Thymus (tissue), 11 donors: ENCODE measurements around the gene VDR. TPM values are rescaled to one million over a fixed set of nuclear protein-coding genes. Genes with fewer than 3 reads are reported as not detected.

Experiments
- DNase-seq, 9 donors: peaks; one replicate each; pipeline ENCODE4 v3.0.0-alpha.2; 2013; ENCODE audit warnings: low spot score in 9 of 9, low read depth in 6 of 9, missing footprints in 1 of 9
- H3K27ac ChIP-seq, 2 donors: one replicate each; pipeline ENCODE4 v1.5.1; 2013; ENCODE audit warnings: control low read depth in 1 of 2, low read depth in 1 of 2, low read length in 1 of 2, mild to moderate bottlenecking in 1 of 2, moderate library complexity in 1 of 2
- H3K27me3 ChIP-seq, 2 donors: one replicate each; pipeline ENCODE4 v1.5.1; 2013; ENCODE audit warnings: low read length in 1 of 2; ENCODE audit not compliant: control insufficient read depth in 2 of 2, insufficient read depth in 1 of 2
- H3K36me3 ChIP-seq, 2 donors: one replicate each; pipeline ENCODE4 v1.5.1; 2013; ENCODE audit warnings: low read length in 1 of 2, mild to moderate bottlenecking in 1 of 2, moderate library complexity in 1 of 2; ENCODE audit not compliant: control insufficient read depth in 2 of 2, insufficient read depth in 2 of 2
- H3K4me1 ChIP-seq, 2 donors: one replicate each; pipeline ENCODE4 v1.5.1; 2013; ENCODE audit warnings: low read length in 2 of 2; ENCODE audit not compliant: control insufficient read depth in 2 of 2, insufficient read depth in 2 of 2
- H3K4me3 ChIP-seq, 2 donors: one replicate each; pipeline ENCODE4 v1.5.1; 2013; ENCODE audit warnings: low read length in 2 of 2, control low read depth in 1 of 2, mild to moderate bottlenecking in 1 of 2
- H3K9me3 ChIP-seq, 2 donors: one replicate each; pipeline ENCODE4 v1.5.1; 2013; ENCODE audit warnings: low read length in 1 of 2, mild to moderate bottlenecking in 1 of 2; ENCODE audit not compliant: control insufficient read depth in 2 of 2, insufficient read depth in 1 of 2
- WGBS: extraction: QIAGEN DNeasy Blood & Tissue Kit; methylation state at CpG from one replicate; pipeline ENCODE4 v1.1.7; 2013; 5-methylcytosine and 5-hydroxymethylcytosine counted together
- polyA plus RNA-seq: library from polyadenylated mRNA; stranded (reverse); fragments of 200-250 nt; gene quantifications from one replicate; pipeline ENCODE4 v1.2.3, GENCODE V29; 2013
- total RNA-seq: library from RNA; stranded (reverse); fragments of 120-200 nt; gene quantifications from one replicate; pipeline ENCODE4 v1.2.4, GENCODE V29; 2013
- donor health status: healthy.

VDR gene
- total and polyA plus RNA-seq, 2 donors, result 1.5 to 3.8 TPM

DNA sequence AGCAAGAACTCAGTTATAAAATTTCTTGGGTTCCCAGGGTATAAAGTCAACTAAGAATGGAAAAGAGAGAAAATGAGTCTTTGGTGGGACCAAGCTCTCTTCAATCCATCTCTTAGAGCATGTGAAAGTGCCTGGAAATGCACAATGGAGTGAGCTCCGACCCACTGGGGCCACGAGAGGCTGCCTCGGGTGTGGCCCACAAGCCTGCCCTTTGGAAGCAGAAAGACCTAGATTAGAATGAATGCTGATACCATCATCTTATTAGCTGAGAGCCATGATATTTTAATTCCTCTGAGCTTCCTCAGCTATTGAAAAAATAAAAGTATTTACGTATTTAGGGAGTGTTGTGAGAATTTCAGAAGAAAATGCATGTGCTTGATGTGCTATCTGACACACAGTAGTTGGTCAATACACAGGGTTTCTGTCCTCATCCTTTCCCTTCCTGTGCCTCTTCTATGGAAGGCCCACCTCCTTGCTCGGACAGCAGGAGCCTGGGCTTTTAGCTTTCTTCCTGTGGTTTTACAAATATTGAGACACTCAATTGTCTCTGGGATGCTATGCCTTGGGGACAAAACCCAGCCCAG lies 42.5 kb downstream of the VDR start:
- no peak overlapping the region for H3K27ac ChIP-seq
- H3K4me3 ChIP-seq, result no peak overlapping the region
- H3K4me1 ChIP-seq, result no peaks in the 10 kb centered on the region
- H3K27me3 ChIP-seq, result no peaks in the 10 kb centered on the region
- no peaks in the 10 kb centered on the region for H3K36me3 ChIP-seq
- WGBS, result 90% methylated on average over 5 of the region's 5 CpGs
- H3K9me3 ChIP-seq, result no peaks in the 10 kb centered on the region
- DNase-seq, result no peak

DNA sequence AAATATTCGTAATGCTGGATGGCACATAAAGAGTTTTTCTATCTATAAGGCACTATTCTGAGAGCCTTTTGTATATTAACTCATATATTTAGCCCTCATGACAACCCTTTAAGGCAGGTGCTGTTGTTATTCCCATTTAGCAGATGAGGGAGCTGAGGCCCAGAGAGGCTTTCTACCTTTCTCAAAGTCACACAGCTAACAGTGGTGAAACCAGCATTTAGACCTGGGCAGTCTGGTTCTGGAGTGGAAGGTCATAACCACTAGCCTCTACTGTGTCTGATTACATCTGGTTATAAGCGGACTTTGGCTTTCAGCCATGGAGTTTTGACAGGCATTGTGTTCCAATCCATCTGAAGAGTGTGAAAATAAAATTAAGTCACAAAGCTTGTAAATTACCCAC lies 43.9 kb downstream of the VDR start:
- no peak overlapping the region for H3K4me3 ChIP-seq
- no peaks in the 10 kb centered on the region for H3K36me3 ChIP-seq
- DNase-seq, result no peak
- no peak overlapping the region for H3K27ac ChIP-seq
- 97% methylated on average over 2 of the region's 2 CpGs for WGBS
- H3K27me3 ChIP-seq, result no peaks in the 10 kb centered on the region
- no peaks in the 10 kb centered on the region for H3K4me1 ChIP-seq
- no peaks in the 10 kb centered on the region for H3K9me3 ChIP-seq

DNA sequence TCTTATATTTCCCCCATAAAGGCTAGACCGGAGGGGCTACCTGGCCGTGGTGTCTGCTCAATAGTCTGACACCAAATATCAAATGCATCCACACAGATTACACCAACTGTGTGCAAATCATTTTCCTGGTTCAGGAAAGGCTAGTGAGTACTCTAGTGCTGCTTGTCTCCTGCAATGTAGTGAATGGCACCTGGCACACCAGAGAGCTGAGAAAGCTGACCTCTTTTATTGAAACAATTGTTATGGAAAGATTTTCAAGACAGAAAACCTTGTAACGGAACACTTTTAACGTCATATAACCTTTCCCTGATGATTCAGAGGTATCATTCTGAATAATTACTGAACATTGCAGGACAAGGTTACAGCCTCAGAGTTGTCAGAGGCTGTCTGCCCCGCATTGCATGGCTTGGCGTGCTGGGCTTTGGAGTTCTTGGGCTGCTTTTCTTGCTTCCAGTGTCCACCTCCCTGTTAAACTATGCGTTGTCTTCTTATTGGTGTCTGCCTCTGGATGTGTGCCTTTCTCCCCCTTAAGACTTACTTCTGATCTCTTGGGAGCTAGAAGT lies 44.4 kb downstream of the VDR start:
- WGBS, result 95% methylated on average over 7 of the region's 7 CpGs
- Histone ChIP-seq H3K9me3 (no peaks in the 10 kb centered on the region), H3K4me3 (no peak overlapping the region), H3K4me1 (no peaks in the 10 kb centered on the region), H3K27me3 (no peaks in the 10 kb centered on the region), H3K27ac (no peak overlapping the region), H3K36me3 (no peaks in the 10 kb centered on the region)
- no peak for DNase-seq

DNA sequence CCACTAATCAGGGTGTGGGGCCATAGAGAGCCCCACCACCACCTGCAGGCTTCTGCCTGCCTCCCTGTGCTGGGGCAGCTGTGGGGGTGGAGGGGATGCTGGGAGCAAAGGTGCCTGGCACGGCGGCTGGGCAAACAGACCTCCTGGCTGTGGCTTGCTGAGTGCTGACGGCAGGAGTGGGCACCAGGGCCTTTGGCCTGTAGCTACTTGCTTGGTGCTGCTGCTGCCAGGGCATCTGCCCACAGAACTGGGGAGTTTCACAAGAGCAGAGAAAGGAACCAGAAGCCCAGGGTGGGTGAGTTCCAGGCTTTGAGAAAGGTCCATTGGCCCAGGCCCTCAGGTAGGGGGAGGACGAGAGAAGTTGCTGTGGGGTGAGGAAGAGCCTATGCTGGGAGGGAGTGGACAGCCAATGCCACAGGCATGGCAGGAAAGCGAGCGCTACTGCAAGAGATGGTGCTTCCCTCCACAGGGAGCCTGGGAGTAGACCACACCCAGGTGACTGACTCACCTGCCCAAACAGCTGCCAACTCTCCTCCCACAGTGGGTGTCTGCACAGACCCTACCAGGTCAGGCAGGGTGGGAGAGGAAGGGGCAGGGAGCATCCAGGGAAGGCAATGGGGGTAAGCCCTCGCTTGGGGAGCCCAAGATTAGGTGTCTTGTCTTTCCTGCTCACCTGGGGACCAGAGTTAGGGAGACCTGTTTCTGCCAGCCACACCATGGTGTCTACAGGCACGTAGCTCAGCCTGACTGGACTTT lies 46.1 kb downstream of the VDR start:
- Histone ChIP-seq H3K4me1 (no peaks in the 10 kb centered on the region), H3K4me3 (no peak overlapping the region), H3K27ac (no peak overlapping the region), H3K36me3 (no peaks in the 10 kb centered on the region), H3K27me3 (no peaks in the 10 kb centered on the region), H3K9me3 (no peaks in the 10 kb centered on the region)
- 96% methylated on average over 8 of the region's 8 CpGs for WGBS
- DNase-seq, result no peak

DNA sequence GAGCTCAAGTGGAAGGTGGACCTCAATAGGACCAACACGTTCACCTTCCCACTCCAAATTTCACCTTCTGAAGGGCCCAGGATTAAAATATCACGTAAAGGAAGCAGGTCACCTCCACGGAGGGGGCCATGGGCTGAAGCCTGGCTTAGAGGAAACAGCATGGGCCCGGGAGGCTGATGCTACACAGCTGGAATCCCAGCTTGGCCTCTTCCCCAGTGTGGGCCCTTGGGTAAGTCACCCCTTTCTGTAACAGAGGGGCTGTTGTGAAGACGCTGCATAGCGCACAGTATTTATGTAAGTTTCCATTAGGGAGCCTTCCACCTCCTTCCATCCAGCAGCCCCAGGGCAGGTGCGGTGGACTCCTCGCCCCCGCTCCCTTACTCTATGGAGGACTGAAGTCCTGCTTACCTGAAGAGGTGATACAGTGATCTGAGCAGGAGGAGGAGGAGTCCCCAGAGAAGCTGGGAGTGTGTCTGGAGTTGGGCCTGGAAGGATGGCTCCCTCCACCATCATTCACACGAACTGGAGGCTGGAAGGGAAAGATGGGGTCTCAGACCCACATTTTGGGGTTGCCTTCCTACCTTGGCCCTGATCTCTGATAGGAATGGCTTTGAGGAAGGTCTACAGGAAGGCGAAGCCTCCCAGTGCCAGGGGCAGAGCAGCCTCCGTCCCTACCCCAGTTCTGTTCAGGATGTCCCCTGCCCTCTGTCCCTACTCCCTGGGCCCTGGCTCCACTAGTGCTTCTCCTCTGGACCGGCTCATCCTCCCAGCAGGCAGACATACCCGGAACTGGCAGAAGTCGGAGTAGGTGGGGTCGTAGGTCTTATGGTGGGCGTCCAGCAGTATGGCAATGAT lies 47.8 kb downstream of the VDR start:
- Histone ChIP-seq H3K9me3 (no peaks in the 10 kb centered on the region), H3K36me3 (no peaks in the 10 kb centered on the region), H3K4me1 (no peaks in the 10 kb centered on the region), H3K27ac (no peak overlapping the region), H3K27me3 (no peaks in the 10 kb centered on the region), H3K4me3 (no peak overlapping the region)
- no peak for DNase-seq
- WGBS, result 98% methylated on average over 17 of the region's 17 CpGs

DNA sequence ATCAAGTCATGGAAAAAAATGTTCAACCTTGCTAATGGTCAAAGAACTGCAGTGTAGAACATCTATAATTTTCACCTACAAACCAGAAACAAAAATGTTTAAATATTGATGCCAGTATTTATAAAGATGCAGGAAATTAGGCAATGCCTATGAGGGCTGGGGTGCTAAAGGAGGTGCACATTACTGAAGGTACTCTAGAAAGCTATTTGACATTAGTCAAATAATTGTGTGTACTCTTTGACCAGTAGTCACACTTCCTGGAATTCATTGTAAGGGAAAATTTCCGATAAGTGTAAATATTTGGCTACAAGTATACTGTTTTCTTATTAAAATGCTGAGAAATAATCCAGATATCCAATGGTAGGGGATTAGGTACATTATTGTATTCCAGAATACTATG lies 48.7 kb downstream of the VDR start:
- Histone ChIP-seq H3K36me3 (no peaks in the 10 kb centered on the region), H3K27ac (no peak overlapping the region), H3K27me3 (peaks cover 0 to 2% of the 10 kb centered on the region in 2 donors), H3K4me3 (no peak overlapping the region), H3K9me3 (no peaks in the 10 kb centered on the region), H3K4me1 (no peaks in the 10 kb centered on the region)
- 93% methylated on average over 1 of the region's 1 CpG for WGBS
- no peak for DNase-seq

DNA sequence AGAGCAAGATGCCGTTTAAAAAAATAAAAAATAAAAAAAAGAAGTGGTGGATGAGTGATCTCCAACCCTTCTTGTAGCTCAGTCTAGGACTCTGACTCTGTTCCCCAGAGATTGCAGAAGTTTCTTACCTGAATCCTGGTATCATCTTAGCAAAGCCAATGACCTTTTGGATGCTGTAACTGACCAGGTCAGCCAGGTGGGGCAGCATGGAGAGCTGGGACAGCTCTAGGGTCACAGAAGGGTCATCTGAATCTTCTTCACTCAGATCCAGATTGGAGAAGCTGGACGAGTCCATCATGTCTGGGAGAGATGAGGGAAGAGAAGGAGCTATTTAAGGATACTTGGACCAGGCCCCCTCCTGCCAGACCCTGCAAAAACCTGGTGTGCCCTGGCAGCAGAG lies 49.3 kb downstream of the VDR start:
- no peaks in the 10 kb centered on the region for H3K9me3 ChIP-seq
- no peak for DNase-seq
- WGBS, result 96% methylated on average over 2 of the region's 2 CpGs
- H3K4me1 ChIP-seq, result no peaks in the 10 kb centered on the region
- no peaks in the 10 kb centered on the region for H3K36me3 ChIP-seq
- no peak overlapping the region for H3K4me3 ChIP-seq
- H3K27me3 ChIP-seq, result peaks cover 0 to 2% of the 10 kb centered on the region in 2 donors
- H3K27ac ChIP-seq, result no peak overlapping the region

DNA sequence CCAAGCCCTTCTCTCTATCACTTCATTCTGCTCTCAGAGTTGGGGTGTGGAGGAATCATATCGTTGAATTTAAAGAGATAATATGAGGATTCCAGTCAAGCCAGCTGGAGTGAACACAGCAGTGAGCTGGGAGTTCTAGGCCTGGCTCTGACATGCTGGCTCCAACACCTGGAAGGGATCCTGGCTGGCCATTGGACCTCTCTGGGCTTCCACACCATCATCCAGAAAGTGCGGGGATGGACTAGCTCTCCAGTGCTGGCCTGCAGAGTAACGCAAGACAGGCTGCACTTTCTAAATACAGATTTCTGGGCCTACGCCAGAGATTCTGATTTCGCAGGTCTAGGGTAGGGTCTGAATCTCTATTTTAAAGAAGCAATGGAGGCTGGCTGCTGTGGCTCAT lies 50.3 kb downstream of the VDR start:
- H3K4me3 ChIP-seq, result no peak overlapping the region
- no peaks in the 10 kb centered on the region for H3K4me1 ChIP-seq
- no peaks in the 10 kb centered on the region for H3K9me3 ChIP-seq
- no peak for DNase-seq
- H3K36me3 ChIP-seq, result no peaks in the 10 kb centered on the region
- H3K27ac ChIP-seq, result no peak overlapping the region
- H3K27me3 ChIP-seq, result peaks cover 0 to 2% of the 10 kb centered on the region in 2 donors
- WGBS, result 98% methylated on average over 5 of the region's 5 CpGs

DNA sequence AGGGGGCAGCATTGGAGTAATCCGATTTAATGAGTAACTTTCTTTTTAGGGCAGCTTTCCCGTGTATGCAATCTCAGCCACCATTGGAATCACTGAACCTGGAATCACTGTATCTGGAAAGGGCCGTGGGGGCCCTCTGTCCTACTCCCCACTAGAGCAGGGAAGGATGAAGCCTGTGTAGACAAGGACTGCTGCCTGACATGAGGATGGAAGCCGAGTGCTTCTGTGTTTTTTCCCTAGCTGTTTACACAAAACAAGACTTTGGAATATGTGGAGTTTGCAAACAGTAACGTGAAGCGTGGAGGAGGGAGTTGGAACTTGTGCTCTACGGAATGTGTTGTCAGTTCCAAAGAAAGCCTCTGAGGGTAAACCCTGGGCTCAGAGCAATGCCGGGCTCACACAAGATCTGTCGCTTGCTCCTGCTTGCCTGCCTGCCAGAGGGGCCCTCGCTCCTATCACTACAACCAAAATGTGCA lies 52.7 kb downstream of the VDR start:
- no peak overlapping the region for H3K4me3 ChIP-seq
- no peak overlapping the region for H3K27ac ChIP-seq
- H3K9me3 ChIP-seq, result no peaks in the 10 kb centered on the region
- no peaks in the 10 kb centered on the region for H3K36me3 ChIP-seq
- peaks cover 0 to 2% of the 10 kb centered on the region in 2 donors for H3K27me3 ChIP-seq
- H3K4me1 ChIP-seq, result no peaks in the 10 kb centered on the region
- WGBS, result 94% methylated on average over 10 of the region's 10 CpGs
- DNase-seq, result no peak
